DLD1 (cell line): Measurements from ENCODE around the gene HBZ.
"Not testable (repeated sequence)": the region's sequence is repeated elsewhere in the genome, so short reads cannot be mapped to it uniquely, and the experiment has no call there.

ENCODE experiments used
- in situ Hi-C: cut with HindIII; loops from 2 replicates; pipeline ENCODE4 v1.10.0; 2017; ENCODE audit warnings: low sequenced_read_pairs

HBZ gene

DNA sequence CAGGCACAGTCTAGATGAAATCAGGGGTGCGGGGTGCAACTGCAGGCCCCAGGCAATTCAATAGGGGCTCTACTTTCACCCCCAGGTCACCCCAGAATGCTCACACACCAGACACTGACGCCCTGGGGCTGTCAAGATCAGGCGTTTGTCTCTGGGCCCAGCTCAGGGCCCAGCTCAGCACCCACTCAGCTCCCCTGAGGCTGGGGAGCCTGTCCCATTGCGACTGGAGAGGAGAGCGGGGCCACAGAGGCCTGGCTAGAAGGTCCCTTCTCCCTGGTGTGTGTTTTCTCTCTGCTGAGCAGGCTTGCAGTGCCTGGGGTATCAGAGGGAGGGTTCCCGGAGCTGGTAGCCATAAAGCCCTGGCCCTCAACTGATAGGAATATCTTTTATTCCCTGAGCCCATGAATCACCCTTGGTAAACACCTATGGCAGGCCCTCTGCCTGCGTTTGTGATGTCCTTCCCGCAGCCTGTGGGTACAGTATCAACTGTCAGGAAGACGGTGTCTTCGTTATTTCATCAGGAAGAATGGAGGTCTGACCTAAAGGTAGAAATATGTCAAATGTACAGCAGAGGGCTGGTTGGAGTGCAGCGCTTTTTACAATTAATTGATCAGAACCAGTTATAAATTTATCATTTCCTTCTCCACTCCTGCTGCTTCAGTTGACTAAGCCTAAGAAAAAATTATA is 25.7 kb downstream of the HBZ start:
- in situ Hi-C loops, result no loop called here

DNA sequence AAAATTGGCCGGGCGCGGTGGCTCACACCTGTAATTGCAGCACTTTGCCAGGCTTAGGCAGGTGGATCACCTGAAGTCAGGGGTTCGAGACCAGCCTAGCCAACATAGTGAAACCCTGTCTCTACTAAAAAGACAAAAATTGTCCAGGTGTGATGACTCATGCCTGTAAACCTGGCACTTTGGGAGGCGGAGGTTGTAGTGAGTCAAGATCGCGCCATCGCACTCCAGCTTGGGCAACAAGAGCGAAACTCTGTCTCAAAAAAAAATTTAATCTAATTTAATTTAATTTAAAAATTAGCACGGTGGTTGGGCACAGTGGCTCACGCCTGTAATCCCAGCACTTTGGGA is 26.2 kb downstream of the HBZ start:
- in situ Hi-C loops, result no loop called here

DNA sequence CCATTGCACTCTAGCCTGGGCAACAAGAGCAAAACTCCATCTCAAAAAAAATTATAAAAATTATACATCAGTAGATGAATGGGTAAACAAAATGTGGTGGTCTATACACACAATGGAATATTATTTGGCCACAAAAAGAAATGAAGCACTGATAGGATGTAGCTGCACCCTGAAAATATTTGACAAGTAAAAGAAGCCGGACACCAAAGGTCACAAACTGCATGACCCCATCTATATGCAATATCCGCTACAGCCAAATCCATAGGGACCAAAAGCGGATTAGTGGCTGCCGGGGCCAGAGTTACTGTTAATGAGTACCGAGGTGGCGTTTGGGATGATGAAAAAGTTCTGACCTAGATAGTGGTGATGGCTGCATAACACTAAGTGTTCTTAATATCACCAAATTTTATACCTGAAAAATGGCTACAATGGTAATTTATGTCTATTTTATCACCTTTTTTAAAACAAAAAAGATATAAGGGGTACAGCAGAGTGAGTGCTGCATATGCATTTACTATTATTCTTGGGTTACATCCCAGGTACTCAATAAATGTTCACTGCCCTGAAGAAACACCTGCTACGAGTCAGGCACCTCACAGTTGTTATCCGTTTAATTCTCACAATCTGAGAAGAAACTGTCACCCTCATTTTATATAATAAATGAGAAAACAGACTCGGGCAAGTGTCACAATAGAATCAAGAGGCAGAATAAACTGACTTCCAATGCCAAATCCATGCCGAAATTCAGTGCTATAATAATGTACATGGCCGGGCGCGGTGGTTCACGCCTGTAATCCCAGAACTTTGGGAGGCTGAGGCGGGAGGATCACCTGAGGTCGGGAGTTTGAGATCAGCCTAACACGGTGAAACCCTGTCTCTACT is 27.0 kb downstream of the HBZ start:
- in situ Hi-C loops, result no loop called here

DNA sequence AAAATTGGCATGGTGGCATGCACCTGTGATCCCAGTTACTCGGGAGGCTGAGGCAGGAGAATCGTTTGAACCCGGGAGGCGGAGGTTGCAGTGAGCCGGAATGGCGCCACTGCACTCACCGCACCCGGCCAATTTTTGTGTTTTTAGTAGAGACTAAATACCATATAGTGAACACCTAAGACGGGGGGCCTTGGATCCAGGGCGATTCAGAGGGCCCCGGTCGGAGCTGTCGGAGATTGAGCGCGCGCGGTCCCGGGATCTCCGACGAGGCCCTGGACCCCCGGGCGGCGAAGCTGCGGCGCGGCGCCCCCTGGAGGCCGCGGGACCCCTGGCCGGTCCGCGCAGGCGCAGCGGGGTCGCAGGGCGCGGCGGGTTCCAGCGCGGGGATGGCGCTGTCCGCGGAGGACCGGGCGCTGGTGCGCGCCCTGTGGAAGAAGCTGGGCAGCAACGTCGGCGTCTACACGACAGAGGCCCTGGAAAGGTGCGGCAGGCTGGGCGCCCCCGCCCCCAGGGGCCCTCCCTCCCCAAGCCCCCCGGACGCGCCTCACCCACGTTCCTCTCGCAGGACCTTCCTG is 27.7 kb downstream of the HBZ start, which contains the start of gene HBQ1:
HBQ1 (plus strand) TSS at position 359 of the 575 bp plus-strand sequence; CDS start at position 387, 28 bp downstream.
- in situ Hi-C loops, result no loop called here

DNA sequence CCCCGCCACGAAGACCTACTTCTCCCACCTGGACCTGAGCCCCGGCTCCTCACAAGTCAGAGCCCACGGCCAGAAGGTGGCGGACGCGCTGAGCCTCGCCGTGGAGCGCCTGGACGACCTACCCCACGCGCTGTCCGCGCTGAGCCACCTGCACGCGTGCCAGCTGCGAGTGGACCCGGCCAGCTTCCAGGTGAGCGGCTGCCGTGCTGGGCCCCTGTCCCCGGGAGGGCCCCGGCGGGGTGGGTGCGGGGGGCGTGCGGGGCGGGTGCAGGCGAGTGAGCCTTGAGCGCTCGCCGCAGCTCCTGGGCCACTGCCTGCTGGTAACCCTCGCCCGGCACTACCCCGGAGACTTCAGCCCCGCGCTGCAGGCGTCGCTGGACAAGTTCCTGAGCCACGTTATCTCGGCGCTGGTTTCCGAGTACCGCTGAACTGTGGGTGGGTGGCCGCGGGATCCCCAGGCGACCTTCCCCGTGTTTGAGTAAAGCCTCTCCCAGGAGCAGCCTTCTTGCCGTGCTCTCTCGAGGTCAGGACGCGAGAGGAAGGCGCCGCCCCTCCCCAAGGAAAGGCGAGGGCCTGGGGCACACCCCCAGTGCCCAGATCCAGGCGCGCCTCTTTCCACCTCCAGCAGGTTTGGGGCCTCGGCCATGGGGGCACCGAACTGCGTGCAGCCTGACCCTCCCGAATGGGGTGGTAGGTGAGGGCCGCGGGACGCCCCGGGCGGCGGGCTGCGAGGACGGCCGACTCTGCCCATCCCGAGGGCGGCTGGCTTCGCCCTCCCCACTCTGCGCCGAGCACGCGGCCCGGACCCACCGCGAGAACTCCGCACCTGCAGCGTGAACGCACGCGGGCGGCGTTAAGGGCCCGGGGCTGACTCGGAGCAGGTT is 28.5 kb downstream of the HBZ start:
- in situ Hi-C loops, result no loop called here

DNA sequence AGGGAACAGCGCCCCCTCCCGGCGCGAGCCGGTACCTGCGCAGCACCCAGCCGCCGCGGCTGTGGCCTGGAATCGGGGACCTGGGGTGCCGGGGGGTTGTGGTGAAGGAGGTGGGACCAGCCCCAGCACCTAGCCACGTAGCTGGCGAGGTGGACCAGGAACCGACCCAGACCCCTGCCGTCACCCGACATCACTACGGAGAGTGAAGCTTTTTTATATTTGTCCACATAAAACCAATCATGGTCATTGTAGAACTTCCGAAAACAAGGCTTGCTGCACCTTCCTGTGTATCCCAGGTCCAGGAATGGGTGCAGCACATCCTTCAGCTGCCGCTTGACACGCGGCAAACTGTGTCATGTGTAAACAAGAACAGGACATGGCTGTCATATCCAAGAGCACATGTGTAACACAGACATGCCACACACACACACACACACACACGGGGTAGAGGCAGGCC is 29.1 kb downstream of the HBZ start:
- in situ Hi-C loops, result no loop called here

DNA sequence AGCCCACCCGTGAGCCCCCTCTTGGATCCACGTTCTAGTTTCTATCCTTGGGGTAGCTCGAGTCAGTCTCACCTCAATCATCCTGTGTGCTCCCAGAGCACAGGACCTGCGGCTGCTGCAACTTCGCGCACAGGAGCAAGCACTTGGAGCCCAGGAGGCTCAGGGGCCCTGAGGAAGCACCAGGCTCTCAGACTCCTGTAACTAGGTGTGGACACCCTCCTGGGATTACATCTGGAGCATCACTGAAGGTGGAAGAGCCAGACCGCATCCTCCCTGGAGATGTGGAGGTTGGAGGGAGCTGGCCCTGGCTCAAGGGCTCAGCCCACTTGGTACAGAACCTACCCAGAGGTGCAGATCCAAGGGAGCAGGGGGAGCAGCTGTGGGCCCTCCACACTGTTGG is 30.6 kb downstream of the HBZ start:
- in situ Hi-C loops, result no loop called here

DNA sequence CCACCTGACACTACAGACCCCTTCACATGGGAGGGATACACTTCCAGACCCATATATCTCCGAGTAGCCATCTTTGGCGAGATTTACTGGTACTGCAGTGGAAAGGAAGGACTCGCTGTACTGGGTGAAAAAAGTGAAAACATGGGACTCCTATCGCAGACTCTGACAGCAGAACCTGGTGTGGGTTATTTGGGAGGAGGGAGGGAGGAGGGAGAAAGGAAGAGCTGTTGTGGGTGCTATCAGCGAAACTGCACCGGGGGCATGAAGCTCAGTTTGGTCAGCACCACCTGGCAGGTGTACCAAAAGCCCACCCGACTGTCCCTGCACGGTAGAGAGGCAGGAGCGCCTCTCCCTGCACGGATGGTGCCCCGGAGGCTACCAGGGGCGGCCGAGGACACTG is 32.8 kb downstream of the HBZ start:
- in situ Hi-C loops, result no loop called here

DNA sequence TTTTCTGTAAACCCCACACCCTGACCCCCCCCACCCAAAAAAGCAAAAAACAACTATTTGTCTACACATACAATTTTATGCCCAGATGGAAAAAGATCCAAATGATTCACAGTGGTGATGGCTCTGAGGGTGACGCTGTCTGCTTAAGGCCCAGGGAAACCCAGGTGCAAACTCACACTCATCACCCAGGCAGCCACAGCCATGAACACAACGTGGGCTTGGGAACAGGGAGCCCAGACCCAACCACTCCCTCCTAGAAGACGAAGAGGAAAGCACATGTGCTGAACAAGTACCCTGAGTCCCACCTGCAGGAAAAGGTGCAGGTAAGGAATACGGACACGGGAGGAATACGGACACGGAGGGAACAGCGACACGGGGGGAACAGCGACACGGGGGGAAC is 33.2 kb downstream of the HBZ start:
- in situ Hi-C loops, result no loop called here

DNA sequence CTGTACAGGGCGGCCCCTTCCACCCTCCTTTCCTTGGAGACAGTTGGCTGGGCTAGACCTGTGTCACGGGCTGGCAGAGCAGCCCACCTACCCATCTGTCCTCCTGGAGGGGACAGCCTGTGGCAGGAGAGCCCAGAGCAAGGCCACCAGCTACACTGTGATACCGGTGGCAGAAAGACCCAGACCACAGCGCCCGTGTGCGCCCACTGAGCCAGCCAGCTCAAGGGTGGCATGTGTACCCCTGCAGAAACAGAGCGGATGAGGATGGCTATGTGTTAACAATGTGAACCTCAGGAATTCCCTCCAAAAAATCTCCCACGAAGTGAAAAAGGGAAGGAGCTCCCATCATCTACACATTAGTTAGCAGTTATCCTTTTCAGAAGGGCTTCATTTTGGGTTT is 34.9 kb downstream of the HBZ start:
- in situ Hi-C loops, result no loop called here

DNA sequence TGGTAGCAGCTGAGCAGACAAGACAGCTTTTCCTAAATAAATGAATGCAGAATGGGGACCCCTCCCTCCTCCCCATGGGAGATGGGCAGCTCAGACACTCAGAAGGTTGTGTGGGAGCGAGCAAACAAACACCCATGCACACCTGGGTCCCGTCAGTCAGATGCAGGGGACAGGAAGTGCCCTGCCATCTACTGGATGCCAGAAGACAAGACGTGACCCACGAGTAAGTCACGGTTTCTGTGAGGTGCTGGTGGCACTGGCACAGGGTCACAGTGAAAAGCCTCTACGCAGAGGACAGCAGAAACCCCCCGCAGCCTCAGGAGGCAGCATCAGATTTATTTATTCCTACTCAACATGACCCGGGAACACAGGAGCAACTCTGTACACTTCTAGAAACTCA is 36.2 kb downstream of the HBZ start:
- in situ Hi-C loops, result no loop called here

DNA sequence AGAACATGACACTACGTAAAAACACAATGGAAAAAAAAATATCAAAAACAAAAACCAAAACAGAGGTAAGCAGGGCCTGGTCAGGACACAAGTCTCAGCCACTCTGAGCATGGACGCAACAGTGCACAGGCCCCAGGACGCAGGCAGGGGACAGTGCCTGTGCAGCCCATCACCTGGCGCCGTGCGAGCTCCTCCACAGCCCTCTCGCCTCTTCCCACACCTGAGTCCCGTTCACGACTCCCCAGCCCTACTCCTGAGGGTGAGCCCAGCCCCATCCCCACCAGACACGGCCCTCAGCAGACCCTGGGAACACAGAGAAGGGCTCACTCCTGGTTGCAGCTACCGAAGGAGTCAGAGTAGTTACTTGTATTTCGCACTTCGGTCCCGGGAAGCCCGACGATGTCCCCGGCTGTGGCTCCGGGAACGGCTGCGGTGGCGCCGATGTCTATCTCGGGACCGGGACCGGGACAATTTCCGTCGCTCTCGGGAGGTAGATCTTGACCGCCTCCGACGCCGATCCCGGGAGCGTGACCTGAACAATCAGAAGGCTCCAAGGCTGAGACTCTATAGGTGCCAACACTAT is 37.3 kb downstream of the HBZ start:
- in situ Hi-C loops, result no loop called here

DNA sequence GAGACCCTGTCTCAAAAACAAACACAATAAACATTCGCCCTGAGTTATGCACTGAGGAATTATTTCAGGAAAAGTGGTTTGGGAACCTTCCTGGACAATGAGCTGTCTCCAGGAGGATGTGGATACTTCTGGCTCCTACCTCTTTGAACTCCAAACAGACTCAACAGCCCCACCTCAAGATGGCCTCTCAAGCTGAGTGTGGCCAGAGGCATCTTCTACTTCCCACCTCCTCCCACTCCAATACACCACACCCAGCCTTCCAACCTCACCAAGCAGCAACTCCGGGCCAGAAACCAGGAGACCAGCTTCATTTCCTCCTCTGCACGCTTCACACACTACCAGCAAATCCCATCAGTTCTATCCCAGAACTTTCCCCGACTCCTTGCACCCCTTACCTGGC is 39.4 kb downstream of the HBZ start:
- in situ Hi-C loops, result no loop called here

DNA sequence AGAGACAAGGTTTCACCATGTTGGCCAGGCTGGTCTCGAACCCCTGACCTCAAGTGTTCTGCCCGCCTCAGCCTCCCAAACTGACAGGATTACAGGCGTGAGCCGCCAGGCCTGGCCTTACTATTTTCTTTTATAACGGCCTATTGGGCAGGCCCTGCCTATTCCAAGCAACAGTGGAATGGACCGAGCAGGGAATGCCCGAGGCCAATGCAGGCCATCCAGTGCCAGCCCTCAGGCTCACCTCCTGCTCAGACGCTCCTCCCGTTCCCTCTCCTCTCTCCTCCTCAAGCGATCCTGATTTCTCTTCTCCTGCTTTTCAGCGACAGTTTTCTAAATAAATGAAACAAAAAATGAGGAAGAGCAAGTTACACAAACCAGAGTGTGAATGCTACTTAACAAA is 40.2 kb downstream of the HBZ start:
- in situ Hi-C loops, result no loop called here

DNA sequence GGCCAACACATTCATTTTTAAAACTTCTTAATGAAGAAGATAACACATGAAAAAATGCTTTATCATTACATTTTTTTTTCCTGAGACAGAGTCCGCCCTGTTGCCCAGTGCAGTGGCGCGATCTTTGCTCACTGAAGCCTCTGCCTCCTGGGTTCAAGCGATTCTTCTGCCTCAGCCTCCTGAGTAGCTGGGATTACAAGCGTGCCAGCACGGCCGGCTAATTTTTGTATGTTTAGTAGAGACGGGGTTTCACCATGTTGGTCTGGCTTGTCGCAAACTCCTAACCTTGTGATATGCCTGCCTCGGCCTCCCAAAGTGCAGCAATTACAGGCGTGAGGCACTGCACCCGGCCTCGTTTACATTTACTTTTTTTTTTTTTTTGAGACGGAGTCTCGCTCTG is 41.0 kb downstream of the HBZ start:
- in situ Hi-C loops, result no loop called here

DNA sequence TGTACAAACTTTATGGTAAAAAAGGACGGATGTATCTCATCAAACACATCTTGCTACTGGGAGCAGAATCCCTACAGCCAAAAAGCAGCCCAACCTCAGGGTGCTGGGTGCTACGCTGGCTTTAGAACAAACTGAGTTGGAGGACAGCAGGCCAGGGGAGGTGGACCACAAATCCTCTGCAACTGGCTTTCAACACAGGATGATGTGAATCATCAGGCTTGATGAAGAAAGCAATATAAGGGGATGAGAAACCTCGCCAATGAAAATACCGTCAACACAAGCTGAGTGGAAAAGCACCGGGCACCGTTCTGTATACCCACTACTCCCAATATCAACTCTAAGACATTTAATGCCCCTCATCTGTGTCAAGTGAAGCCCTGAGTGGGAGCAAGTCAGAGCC is 42.1 kb downstream of the HBZ start:
- in situ Hi-C loops, result no loop called here

DNA sequence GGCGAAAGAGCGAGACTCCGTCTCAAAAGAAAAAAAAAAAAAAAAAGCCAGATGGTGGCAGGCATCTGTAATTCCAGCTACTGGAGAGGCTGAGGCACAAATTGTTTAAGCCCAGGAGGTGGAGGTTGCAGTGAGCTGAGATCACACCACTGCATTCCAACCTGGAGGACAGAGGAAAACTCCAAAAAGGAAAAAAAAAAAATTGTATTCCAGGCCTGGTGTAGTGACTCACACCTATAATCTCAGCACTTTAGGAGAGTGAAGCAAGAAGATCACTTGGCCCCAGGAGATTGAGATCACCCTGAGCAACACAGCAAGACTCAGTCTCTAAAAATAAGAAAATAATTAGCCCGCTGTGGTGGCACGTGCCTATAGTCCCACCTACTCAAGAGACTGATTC is 47.9 kb downstream of the HBZ start:
- in situ Hi-C loops, result no loop called here

DNA sequence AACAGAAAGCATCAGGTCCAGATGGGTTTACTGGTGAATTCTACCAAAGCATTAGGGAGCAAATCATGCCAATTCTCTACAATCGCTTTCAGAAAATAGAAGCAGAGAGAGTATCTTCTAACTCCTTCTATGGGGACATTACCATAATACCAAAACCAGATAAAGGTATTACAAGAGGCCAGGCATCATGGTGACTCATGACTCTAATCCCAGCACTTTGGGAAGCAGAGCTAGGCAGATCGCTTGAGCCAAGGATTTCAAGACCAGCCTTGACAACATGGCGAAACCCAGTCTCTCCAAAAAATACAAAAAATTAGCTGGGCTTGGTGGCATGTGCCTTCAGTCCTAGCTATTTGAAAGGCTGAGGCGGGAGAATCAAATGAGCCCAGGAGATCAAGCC is 50.8 kb downstream of the HBZ start:
- in situ Hi-C loops, result no loop called here

DNA sequence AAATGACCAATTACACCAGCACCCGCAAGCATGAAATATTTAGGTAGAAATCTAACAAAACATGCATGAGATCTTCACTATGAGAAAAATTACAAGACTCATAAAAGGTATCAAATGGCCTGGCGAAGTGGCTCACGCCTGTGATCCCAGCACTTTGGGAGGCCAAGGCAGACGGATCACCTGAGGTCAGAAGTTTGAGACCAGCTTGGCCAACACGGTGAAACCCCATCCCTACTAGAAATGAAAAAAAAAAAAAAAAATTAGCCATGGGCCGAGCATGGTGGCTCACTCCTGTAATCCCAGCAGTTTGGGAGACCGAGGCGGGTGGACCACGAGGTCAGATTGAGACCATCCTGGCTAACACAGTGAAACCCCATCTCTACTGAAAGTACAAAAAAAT is 51.6 kb downstream of the HBZ start:
- in situ Hi-C loops, result not testable (repeated sequence)
